ENCODE measurements around the gene ATF1. TPM values are rescaled to one million over a fixed set of nuclear protein-coding genes. Genes with fewer than 3 reads are reported as not detected.
"Not testable (repeated sequence)": the region's sequence is repeated elsewhere in the genome, so short reads cannot be mapped to it uniquely, and the experiment has no call there.

The ATF1 gene
- total and polyA plus RNA-seq, 3 experiments from 2014 or later: 36.8 to 54.0 (median 50.8) TPM

- H3K4me3 Mint-ChIP-seq; H3K27ac ChIP-seq (ENCODE audit: low read depth, low read length); H3K36me3 ChIP-seq (ENCODE audit: insufficient read depth, low read length); H3K4me1 ChIP-seq (ENCODE audit: insufficient read depth, low read length); H3K36me3 Mint-ChIP-seq; H3K9me3 ChIP-seq (ENCODE audit: low read length); H3K4me1 Mint-ChIP-seq; CTCF ChIA-PET; H3K4me3 ChIP-seq (ENCODE audit: low read length); H3K27ac Mint-ChIP-seq; POLR2A ChIA-PET; DNase-seq; H3K27me3 ChIP-seq (ENCODE audit: insufficient read depth, low read length, poor library complexity, severe bottlenecking): not testable (repeated sequence)
- peaks cover 0 to 10% (median 6%) of the 10 kb centered on the region in 5 donors for H3K9me3 Mint-ChIP-seq
- peaks cover 13 to 26% of the 10 kb centered on the region in 2 donors for H3K27me3 Mint-ChIP-seq
Measured at GRCh38 chr12:50855679-50856078, 91.8 kb downstream of the ATF1 start.

- Mint-ChIP-seq H3K4me1 (no peaks in the 10 kb centered on the region), H3K9me3 (peaks cover 0 to 6% (median 5%) of the 10 kb centered on the region in 5 donors), H3K36me3 (no peaks in the 10 kb centered on the region), H3K27ac (no peak overlapping the region), H3K4me3 (no peak overlapping the region), H3K27me3 (peaks cover 4 to 8% of the 10 kb centered on the region in 2 donors)
- Histone ChIP-seq H3K4me1 (ENCODE audit: insufficient read depth, low read length) (no peaks in the 10 kb centered on the region), H3K9me3 (ENCODE audit: low read length) (no peaks in the 10 kb centered on the region), H3K27me3 (ENCODE audit: insufficient read depth, low read length, poor library complexity, severe bottlenecking) (no peaks in the 10 kb centered on the region), H3K36me3 (ENCODE audit: insufficient read depth, low read length) (no peaks in the 10 kb centered on the region), H3K4me3 (ENCODE audit: low read length) (no peak overlapping the region), H3K27ac (ENCODE audit: low read depth, low read length) (no peak overlapping the region)
- CTCF ChIA-PET: no interaction called here
- DNase-seq: no peak
- POLR2A ChIA-PET: no interaction called here
Measured at GRCh38 chr12:50859621-50860310, 95.9 kb downstream of the ATF1 start.

GRCh38 chr12:50862316-50862715 is 98.4 kb downstream of the ATF1 start:
- peaks cover 20 to 22% of the 10 kb centered on the region in 2 donors for H3K27me3 Mint-ChIP-seq
- no peak overlapping the region for H3K4me3 ChIP-seq (ENCODE audit: low read length)
- H3K4me3 Mint-ChIP-seq: no peak overlapping the region
- no peaks in the 10 kb centered on the region for H3K4me1 Mint-ChIP-seq
- no peaks in the 10 kb centered on the region for H3K36me3 ChIP-seq (ENCODE audit: insufficient read depth, low read length)
- H3K27ac Mint-ChIP-seq: no peak overlapping the region
- peaks cover 3 to 13% (median 8%) of the 10 kb centered on the region in 5 donors for H3K9me3 Mint-ChIP-seq
- H3K9me3 ChIP-seq (ENCODE audit: low read length): no peaks in the 10 kb centered on the region
- DNase-seq: no peak
- no peaks in the 10 kb centered on the region for H3K4me1 ChIP-seq (ENCODE audit: insufficient read depth, low read length)
- peaks cover 0 to 14% (median 0%) of the 10 kb centered on the region in 3 donors for H3K36me3 Mint-ChIP-seq
- ChIA-PET CTCF (interaction anchor here (0.9 kb wide), 1 partner anchor 17 kb away, joined by 3 read pairs; no protein-coding TSS in a partner anchor), POLR2A (no interaction called here)
- no peak overlapping the region for H3K27ac ChIP-seq (ENCODE audit: low read depth, low read length)
- no peaks in the 10 kb centered on the region for H3K27me3 ChIP-seq (ENCODE audit: insufficient read depth, low read length, poor library complexity, severe bottlenecking)

GRCh38 chr12:50865266-50865665 is 101.4 kb downstream of the ATF1 start:
- ChIA-PET POLR2A (no interaction called here), CTCF (no interaction called here)
- peaks cover 5% of the 10 kb centered on the region for H3K4me1 ChIP-seq (ENCODE audit: insufficient read depth, low read length)
- no peaks in the 10 kb centered on the region for H3K9me3 ChIP-seq (ENCODE audit: low read length)
- Mint-ChIP-seq H3K9me3 (peaks cover 8 to 17% (median 11%) of the 10 kb centered on the region in 5 donors), H3K27ac (no peak overlapping the region), H3K4me3 (no peak overlapping the region), H3K27me3 (peaks cover 20 to 28% of the 10 kb centered on the region in 2 donors), H3K36me3 (peaks cover 0 to 24% (median 3%) of the 10 kb centered on the region in 3 donors), H3K4me1 (peaks cover 0 to 5% (median 4%) of the 10 kb centered on the region in 3 donors)
- H3K4me3 ChIP-seq (ENCODE audit: low read length): no peak overlapping the region
- DNase-seq: no peak
- H3K27me3 ChIP-seq (ENCODE audit: insufficient read depth, low read length, poor library complexity, severe bottlenecking): no peaks in the 10 kb centered on the region
- no peaks in the 10 kb centered on the region for H3K36me3 ChIP-seq (ENCODE audit: insufficient read depth, low read length)
- H3K27ac ChIP-seq (ENCODE audit: low read depth, low read length): no peak overlapping the region

- H3K27me3 ChIP-seq (ENCODE audit: insufficient read depth, low read length, poor library complexity, severe bottlenecking); H3K4me3 Mint-ChIP-seq; H3K4me1 Mint-ChIP-seq; H3K36me3 ChIP-seq (ENCODE audit: insufficient read depth, low read length); H3K27ac ChIP-seq (ENCODE audit: low read depth, low read length); H3K9me3 ChIP-seq (ENCODE audit: low read length); H3K4me1 ChIP-seq (ENCODE audit: insufficient read depth, low read length); H3K4me3 ChIP-seq (ENCODE audit: low read length); CTCF ChIA-PET; H3K27ac Mint-ChIP-seq; POLR2A ChIA-PET: not testable (repeated sequence)
- Mint-ChIP-seq H3K9me3 (peaks cover 8 to 17% (median 11%) of the 10 kb centered on the region in 5 donors), H3K36me3 (peaks cover 0 to 24% (median 3%) of the 10 kb centered on the region in 3 donors), H3K27me3 (peaks cover 16 to 23% of the 10 kb centered on the region in 2 donors)
- peak in 1 of 5 donors; percentile 25 for DNase-seq
Measured at GRCh38 chr12:50868881-50869280, 105.0 kb downstream of the ATF1 start.

Other genes with a start within 250 kb of the ATF1 start
- not detected for gene TMPRSS12, start 78.8 kb downstream of the ATF1 start, total RNA-seq
- not detected for gene TMPRSS12, start 78.8 kb downstream of the ATF1 start, polyA plus RNA-seq
- gene HIGD1C, start 188.4 kb downstream of the ATF1 start, total RNA-seq: not detected
- gene HIGD1C, start 188.4 kb downstream of the ATF1 start, polyA plus RNA-seq: not detected

All from CD8-positive, alpha-beta memory T cell (primary cell).